HG03103 (cell line): ENCODE results near the gene IFIT5.
"Not testable (repeated sequence)": the region's sequence is repeated elsewhere in the genome, so short reads cannot be mapped to it uniquely, and the experiment has no call there.

ENCODE experiments used
- ATAC-seq: cut with Tn5 transposase; IDR thresholded peaks from one replicate; pipeline ENCODE4 v1.9.1; 2021; ENCODE audit warnings: low read depth; ENCODE audit not compliant: unreplicated experiment

IFIT5 gene, protein sequence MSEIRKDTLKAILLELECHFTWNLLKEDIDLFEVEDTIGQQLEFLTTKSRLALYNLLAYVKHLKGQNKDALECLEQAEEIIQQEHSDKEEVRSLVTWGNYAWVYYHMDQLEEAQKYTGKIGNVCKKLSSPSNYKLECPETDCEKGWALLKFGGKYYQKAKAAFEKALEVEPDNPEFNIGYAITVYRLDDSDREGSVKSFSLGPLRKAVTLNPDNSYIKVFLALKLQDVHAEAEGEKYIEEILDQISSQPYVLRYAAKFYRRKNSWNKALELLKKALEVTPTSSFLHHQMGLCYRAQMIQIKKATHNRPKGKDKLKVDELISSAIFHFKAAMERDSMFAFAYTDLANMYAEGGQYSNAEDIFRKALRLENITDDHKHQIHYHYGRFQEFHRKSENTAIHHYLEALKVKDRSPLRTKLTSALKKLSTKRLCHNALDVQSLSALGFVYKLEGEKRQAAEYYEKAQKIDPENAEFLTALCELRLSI

DNA sequence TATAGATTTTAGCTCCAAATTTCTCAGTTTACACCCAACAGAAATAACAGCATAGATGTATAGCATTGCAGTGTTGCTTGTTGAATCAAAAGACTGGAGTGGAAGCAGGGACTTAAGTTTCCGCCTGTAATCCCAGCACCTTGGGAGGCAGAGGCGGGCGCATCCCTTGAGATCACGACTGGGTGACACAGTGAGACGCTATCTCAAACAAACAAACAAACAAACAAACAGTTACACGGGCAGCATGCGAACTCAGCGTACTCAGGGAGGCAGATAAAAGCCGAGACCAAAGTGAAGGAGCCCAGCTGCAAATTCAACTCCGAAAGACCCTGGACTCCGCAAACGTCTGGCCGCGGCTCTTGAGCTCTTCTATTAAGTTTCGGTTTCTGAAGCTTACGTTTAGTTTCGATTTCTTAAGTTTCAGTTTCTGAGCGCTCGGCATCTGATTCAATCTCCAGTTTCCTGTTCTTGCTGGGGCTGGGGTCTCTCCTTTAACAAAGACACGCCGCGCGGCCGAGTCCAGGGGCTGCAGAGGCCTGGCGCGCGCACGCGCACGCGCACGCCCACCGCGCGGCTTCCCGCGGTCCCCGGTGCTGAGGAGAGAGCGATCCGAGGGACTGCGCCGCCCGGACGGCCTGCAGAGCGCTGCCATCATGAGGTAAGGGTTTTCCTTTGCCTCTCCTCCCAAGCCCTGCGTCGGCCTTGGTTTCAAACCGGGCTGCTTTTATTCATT is at the start of gene IFIT5:
IFIT5 (plus strand) TSS at position 423 of the 733 bp plus-strand sequence; CDS start at position 654, 231 bp downstream.
- ATAC-seq = peak; percentile 72

DNA sequence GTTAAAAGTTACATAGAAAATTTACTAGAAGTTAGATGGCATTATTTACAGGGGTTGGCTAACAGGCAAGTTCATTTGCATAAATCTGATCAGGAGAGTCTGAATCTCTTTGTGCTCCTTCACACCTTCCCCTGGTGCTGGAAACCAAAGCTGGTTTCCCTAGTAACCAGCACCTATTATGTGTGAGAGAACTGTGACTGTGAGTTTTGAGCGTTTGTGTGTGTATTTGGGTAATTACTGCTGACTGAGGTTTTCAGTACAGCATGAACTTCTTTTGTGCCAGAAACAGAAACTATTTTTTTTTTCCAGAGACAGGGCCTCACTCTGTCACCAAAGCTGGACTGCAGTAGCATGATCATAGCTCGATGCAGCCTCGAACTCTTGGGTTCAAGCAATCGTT is 46.8 kb upstream of the IFIT5 start:
- ATAC-seq = peak; percentile 75

DNA sequence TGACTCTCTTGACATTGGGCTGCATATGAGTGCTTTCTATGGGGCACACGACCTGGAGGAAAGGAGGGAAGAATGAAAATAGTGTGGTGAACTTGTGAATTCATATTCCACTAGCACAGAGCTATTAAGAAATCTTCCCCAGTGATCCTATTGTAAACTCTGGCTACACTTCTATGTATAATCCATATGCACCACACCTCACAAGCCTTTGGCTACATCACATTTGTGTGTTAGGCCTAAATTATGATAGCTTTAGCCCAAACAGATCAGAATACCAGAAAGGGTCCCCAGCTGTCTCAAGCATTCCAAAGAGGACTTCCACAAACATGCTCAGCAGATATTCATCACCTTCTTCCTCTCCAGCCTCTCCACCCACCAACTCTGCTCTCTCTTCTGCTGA is 46.2 kb upstream of the IFIT5 start:
- no peak for ATAC-seq

DNA sequence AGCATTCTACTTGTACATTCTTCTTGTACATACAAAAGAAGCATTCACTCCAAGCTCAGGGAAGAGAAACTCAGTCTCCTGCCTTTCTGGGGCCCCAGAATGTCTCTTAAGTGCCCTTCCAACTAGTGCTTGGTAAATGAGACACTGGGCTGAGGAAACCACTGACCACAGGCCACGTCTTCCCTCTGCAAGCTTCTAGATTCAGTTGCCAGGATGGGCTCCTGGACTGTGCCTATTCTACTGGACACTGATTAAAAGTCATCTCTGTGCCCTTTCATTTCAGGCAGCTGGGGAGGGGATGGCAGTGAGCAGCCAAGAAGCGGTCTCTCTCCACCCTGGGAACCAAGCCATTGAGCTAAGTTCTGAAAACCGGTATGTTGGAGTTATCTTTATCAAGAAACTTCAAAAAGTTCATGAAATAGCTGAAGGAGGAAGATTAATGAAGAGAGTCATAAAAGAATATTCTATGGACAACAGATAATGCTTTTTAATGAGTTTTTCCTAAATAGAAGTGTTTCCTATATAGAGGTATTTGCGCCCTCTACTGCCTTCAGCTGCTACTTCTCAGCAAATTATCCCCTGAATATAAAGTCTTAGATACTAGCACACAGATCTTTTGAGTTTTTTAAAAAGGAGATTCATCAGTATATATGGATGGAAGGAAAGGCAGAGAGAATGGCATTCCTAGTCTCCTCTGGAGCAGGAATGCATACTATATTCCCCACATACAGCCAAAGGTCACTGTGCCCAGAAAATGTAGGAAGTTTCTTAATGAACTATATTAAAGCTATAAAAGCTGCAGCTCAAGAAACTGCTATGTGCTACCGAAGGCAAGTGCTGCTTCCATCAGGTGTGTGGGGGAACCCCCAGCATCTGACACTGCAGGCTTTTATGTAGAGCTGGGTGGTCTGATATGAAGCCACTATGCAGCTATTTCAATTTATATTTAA is 44.9 kb upstream of the IFIT5 start:
- ATAC-seq = no peak

DNA sequence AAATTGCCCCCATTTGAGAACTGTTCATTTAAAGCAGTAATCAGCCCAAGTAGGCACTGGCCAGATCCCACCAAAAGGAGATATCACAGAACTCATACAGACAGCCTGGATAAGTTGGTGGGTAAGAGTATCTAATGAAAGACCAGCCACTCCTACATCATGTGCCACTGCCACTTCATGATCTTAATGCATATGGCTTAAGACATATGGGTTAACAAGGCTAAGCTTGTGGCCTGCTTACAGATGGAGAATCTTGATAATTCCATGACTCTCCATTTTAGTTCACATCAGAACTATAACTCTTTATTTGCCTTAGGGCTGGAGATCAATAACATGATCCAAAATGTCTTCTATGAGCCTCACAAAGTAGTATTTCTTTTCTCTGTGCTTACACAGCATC is 43.3 kb upstream of the IFIT5 start:
- no peak for ATAC-seq

DNA sequence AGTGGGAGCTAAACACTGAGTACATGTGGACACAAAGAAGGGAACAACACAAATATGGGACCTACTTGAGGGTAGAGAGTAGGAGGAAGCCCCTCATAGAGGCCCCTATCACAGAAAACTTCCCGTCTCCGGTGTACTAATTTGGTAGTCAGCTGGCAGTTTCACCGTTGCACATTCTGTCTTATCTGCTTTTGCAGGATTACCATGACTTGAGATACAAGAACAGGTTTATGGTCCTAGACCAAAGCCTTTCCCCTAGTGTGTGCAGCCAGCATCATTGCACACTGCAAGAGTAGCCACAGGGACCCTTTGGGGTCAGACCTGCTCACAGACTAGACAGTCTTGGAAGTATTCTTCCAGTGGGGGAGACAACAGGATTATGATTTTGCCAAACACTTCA is 42.4 kb upstream of the IFIT5 start:
- no peak for ATAC-seq

DNA sequence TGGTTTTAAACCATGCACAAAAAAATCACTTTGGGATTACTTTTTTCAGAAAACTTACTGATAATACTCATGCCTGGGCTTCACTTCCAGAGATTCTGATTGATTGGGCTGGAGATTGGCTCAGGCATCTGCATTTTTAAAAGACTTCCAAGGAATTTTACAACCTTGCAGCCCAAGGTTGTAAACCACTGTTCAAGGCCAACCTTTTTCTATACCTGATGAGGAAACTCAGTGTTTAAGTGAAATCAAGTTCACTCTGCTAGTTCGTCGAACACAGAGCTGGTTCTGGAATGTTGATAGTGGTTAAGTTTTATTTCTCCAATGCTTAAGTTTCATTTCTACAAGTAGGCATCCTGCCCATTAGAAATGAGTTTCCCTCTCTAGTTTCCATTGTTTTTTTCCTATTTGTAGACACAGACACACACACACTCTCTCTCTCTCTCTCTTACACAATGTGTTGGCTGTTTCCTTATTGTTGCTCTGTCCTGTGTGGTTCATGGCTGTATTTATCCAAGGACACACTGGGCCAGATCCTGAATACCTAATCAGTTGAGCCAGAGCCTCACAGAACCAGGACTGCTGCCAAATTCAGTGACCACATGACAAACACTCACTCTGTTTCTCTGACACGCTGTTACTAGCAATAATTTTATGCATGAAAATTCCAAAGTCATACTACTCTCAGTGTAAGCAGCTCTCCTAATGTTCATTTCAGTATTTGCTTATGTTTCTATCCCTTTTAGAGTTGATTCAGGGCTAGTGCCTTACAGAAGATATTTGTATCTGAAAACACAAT is 40.3 kb upstream of the IFIT5 start:
- ATAC-seq = no peak

DNA sequence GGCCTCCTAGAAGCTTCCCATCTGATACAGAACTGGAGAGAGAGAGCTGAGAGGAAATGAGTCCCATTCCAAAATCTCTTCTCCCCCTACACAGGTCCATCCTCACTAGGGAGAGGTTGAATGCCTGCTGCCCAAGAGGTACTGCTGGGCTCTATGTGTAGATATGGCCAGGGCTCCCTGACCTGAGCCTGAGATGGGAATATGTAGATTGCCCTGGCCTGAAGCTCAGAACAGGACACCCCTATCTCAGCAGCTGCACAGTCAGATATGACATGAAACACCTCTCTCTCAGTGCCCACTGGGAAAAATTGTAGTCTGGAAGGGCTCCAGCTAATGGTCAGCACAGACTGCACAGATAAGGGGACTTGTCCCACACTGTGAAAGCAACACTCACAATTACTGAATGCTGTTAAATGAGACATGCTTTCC is 39.6 kb upstream of the IFIT5 start:
- no peak for ATAC-seq

DNA sequence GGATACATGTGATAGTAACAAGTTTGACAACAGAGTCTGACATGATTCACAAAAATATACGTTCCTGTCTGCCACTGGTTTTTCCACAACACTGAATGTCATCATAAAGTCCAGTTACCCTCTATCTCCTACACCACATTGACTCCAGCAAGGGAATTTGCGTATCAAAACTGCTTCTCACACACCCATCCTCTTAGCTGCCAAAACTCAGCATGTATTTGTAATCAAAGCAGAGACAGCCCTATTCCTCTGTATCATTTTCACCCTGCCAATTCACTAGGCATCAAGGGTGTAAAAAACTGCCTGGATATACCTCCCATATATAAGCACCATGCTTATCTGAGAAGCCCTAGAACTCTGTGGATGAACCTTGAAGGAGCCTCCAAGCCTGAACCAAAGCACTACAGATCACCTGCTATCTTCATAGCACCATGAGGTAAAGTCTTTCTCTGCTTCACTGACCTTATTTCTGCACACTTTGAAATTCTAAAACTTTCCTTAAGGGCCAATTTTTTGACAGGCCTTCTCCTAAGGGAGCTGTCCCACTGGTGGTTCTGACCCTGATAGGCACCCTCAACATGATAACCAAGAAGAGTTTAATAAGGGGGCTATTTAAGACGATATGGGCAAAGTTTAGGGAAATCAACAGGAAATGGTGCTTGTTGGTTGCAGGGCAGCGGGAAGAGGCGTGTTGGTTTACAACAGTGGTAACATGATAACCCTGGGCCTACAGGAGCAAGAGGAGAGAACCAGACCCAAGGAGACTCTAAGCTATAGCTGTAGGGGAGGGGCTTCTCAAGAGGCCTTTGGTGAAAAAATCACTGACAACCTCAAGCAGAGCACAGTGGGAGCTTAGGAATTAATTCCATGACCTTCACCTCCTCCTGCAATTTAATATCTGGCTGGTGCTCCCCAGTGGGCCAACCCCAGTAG is 36.4 kb upstream of the IFIT5 start, which contains the start of gene IFIT1B:
IFIT1B (plus strand) TSS at position 352 of the 933 bp plus-strand sequence; CDS start at position 432, 80 bp downstream.
- no peak for ATAC-seq

DNA sequence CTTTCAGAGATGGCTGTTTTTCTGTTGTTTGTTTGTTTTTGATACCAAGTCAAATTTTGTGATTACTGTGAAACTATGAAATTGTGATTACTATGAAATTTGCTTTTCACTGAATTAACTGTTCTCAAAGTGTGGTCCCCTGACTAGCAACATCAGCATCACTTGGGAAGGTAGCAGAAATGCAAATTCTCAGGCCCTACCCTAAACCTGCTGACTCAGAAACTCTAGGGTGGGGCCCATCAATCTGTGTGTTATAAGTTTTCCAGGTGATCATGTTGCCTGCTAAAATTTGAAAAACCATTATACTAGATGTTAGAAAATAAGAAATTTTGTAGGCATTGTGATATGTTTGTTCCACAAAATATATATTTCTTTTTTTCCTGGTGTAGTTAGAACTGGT is 35.3 kb upstream of the IFIT5 start:
- ATAC-seq = no peak

DNA sequence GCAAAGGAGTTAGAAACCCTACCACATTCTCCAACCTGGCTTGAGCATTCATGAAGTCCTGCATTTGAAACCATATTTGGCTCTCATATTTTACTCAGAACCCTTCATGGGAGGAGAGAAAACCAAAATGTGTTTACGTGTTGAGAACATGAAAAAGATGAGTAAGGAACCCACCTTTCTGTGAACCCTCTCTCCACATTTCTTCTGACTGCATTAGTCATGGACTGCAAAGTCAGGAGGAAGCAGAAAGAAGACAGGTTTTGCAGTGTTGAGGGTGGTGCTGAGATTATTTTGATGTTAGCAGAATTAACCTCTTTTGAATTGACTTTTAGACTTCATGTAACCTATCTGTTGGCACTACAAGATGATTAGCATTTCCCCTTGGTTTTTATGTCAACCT is 31.6 kb upstream of the IFIT5 start:
- ATAC-seq = no peak

DNA sequence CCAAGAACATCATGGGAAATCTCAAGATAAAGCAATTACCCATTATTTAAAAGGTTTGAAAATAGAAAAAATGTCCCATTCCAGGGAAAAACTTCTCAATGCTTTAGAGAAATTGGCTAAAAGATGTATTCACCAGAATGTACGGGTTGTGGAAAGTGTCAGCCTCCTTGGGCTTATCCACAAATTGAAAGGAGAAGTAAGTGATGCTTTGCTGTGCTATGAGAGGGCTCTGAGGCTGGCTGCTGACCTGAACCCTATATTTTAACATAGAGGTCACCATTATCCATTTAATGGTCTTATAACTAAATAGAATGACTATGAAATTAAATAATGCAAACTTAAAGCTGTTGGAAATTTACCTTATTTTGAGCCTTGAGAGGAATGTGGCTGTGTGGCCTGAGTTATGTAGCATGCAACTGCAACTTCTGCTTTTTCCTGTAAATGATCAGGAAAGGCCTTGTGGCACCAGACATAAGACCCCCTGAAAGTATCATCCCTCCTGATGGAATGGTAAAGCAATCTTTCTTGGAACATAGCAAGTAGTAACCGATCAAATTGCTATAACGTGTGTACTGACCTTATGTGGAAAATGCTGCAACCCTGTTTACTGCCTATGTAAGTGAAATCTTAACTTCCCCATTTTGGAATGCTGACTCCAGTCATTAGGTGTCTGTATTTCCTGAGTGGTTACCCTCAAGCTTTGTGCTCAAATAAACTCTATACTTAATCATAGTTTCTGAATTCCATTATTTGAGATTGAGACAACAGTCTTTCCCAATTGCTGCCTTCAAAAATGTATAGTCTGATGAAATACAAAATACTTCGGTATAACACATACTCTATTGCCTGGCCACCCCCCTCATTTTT is 29.7 kb upstream of the IFIT5 start:
- no peak for ATAC-seq

DNA sequence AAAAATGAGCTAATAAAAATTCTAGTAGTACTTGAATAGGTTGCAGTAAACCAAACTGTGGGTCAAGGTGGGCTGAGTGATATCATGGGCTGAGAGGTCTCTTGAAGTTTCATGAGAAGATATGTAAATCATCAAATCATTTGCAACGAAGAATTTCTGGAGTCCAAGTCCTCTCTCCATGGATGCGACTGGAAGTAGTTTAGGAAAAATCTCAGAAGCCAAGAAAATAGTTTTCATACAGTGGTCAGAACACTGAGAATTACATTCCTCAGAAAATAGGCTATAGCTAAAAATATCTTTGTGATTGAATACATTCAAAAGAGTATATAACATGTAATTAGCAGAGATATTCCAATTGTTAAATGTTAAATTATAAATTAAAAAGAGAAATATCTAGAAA is 25.6 kb upstream of the IFIT5 start:
- ATAC-seq = no peak

DNA sequence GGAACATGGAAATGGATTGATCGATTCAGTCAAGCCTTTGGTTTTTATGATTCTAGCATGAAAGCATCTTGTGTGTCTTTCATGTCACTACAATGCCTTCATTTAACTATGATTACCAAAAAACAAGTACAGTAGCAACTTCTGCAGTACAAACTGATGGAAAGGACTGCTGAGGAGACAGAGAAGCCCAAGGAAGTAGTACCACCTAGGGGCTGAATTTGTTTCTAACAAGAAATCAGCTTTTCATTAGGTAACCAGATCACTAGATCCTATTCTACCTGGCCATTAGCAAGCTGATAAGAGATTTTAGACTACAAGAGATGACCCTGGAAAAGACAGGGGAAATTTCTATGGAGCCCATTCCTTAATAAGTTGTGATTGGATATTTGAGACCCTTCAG is 25.1 kb upstream of the IFIT5 start:
- no peak for ATAC-seq

DNA sequence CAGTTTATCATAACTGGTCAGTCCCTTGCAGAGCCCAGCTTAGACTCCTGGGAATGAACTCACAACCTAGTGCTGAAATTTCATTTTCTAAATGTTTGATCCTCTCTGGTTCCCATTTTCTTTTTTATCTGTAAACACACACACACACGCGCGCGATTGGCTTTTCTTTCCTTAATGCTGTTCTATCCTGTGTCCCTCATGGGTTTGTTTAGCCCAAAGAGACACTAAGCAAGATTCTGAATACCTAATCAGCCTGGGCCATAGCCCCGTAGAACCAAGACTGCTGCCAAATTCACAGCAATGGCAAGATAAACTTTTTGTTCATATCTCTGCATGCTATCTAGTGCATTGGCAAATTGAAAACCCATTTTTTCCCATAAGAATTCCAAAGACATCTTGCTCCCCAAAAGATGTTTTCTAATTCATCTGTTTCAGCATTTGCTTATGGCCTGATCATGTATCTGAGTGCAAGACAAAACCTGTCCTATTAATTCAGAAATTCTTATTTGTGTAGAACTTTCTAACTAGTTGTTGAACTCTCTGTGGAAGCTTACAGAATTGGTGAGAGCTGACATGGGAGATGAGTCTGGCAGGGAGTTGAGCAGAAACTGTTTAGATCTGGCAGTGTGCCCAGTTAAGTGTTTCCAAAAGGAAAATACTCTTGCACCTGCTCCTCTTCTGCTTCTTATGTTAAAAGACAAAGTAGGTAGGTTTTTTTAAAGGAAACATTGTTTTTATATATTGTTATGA is 23.7 kb upstream of the IFIT5 start:
- ATAC-seq = no peak

DNA sequence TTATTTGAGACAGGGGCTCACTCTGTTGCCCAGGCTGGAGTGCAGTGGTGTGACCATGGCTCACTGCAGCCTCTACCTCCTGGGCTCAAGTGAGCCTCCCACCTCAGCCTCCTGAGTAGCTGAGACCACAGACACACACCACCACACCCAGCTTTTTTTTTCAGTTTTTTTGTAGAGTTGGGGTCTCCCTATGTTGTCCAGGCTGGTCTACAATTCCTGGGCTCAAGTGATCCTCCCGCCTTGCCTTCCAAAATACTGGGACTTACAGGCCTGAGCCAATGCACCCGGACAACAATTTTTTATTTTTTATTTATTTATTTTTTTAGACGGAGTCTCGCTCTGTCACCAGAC is 23.2 kb upstream of the IFIT5 start:
- ATAC-seq = not testable (repeated sequence)
